GM19043 (cell line): ENCODE results near the gene ZNF488.

Experiments
- ATAC-seq: cut with Tn5 transposase; IDR thresholded peaks from one replicate; pipeline ENCODE4 v1.9.1; 2021; ENCODE audit warnings: low read depth; ENCODE audit not compliant: unreplicated experiment

The ZNF488 gene

GRCh38 chr10:47368431-47369180, 15.5 kb downstream of the ZNF488 start:
- ATAC-seq, result no peak

- no peak for ATAC-seq
These were observed 16.4 kb downstream of the ZNF488 start for GRCh38 chr10:47367646-47368045.

- ATAC-seq, result no peak
These were observed 17.2 kb downstream of the ZNF488 start for GRCh38 chr10:47366731-47367460.

GRCh38 chr10:47366181-47366631, 17.9 kb downstream of the ZNF488 start:
- ATAC-seq, result no peak

- ATAC-seq, result no peak
These were observed 18.5 kb downstream of the ZNF488 start for GRCh38 chr10:47365431-47366180.

GRCh38 chr10:47364911-47365310, 19.2 kb downstream of the ZNF488 start:
- no peak for ATAC-seq

- ATAC-seq, result no peak
These were observed 19.7 kb downstream of the ZNF488 start for GRCh38 chr10:47364366-47364765.

GRCh38 chr10:47363781-47364180, 20.3 kb downstream of the ZNF488 start:
- ATAC-seq, result no peak

GRCh38 chr10:47362199-47362598, 21.9 kb downstream of the ZNF488 start:
- no peak for ATAC-seq

GRCh38 chr10:47361293-47361692, 22.8 kb downstream of the ZNF488 start:
- ATAC-seq, result no peak

GRCh38 chr10:47360419-47361040, 23.6 kb downstream of the ZNF488 start:
- ATAC-seq, result no peak

- no peak for ATAC-seq
These were observed 24.3 kb downstream of the ZNF488 start for GRCh38 chr10:47359626-47360418.

GRCh38 chr10:47359101-47359500, 25.0 kb downstream of the ZNF488 start:
- ATAC-seq, result no peak

- no peak for ATAC-seq
These were observed 25.6 kb downstream of the ZNF488 start for GRCh38 chr10:47358457-47358856.

GRCh38 chr10:47357911-47358310, 26.2 kb downstream of the ZNF488 start:
- no peak for ATAC-seq

- no peak for ATAC-seq
These were observed 26.9 kb downstream of the ZNF488 start for GRCh38 chr10:47357131-47357582.

- no peak for ATAC-seq
These were observed 27.4 kb downstream of the ZNF488 start for GRCh38 chr10:47356708-47357107.

- no peak for ATAC-seq
These were observed 29.2 kb downstream of the ZNF488 start for GRCh38 chr10:47354900-47355299.

- ATAC-seq, result no peak
These were observed 29.9 kb downstream of the ZNF488 start for GRCh38 chr10:47354165-47354564.

GRCh38 chr10:47353351-47353750, 30.7 kb downstream of the ZNF488 start:
- ATAC-seq, result no peak
